HL-60 (cell line): ENCODE results near the gene LOXL1.

Experiments used
- DNase-seq, 2 experiments: peaks; one replicate each; pipeline ENCODE4 v3.0.0-alpha.2; 2010 to 2020; ENCODE audit warnings: low read depth in 1 of 2, low spot score in 1 of 2
- H3K27ac ChIP-seq: fragments of 250-450 bp; sonication (Bioruptor Pico); replicated peaks from 2 replicates; pipeline ENCODE4 v1.5.1; 2020; ENCODE audit warnings: mild to moderate bottlenecking, moderate library complexity
- H3K27me3 ChIP-seq: fragments of 250-450 bp; sonication (Bioruptor Pico); 2 replicates; pipeline ENCODE4 v1.5.1; 2021; ENCODE audit warnings: mild to moderate bottlenecking, moderate library complexity; ENCODE audit not compliant: insufficient read depth, poor library complexity, severe bottlenecking
- H3K4me3 ChIP-seq: replicated peaks from 2 replicates; pipeline ENCODE4 v1.5.1; 2011; ENCODE audit warnings: mild to moderate bottlenecking, control low read depth, low read length; ENCODE audit not compliant: insufficient read depth
- CTCF ChIP-seq: IDR thresholded peaks from one replicate; pipeline ENCODE4 v1.5.1; 2011; ENCODE audit warnings: low read length, control low read depth, inconsistent platforms; ENCODE audit not compliant: insufficient read depth
- GABPA ChIP-seq: IDR thresholded peaks from 2 replicates; pipeline ENCODE4 v1.6.1; 2012; ENCODE audit warnings: low read depth
- POLR2AphosphoS5 ChIP-seq: IDR thresholded peaks from 2 replicates; pipeline ENCODE4 v1.6.1; 2012; ENCODE audit warnings: low read depth
- REST ChIP-seq: IDR thresholded peaks from 2 replicates; pipeline ENCODE4 v1.6.1; 2012; ENCODE audit warnings: low read depth; ENCODE audit not compliant: insufficient replicate concordance
- SPI1 ChIP-seq: IDR thresholded peaks from 2 replicates; pipeline ENCODE4 v1.6.1; 2012; ENCODE audit warnings: low read depth, mild to moderate bottlenecking, borderline replicate concordance

The LOXL1 gene

GRCh38 chr15:73965758-73966113 is 39.5 kb downstream of the LOXL1 start:
- TF ChIP-seq SPI1 (no peak), GABPA (no peak), POLR2AphosphoS5 (no peak), REST (no peak), CTCF (no peak)
- no peak for DNase-seq
- Histone ChIP-seq H3K27me3 (peaks cover 3% of the 10 kb centered on the region), H3K27ac (no peak overlapping the region), H3K4me3 (no peak overlapping the region)

GRCh38 chr15:73968461-73968860 is 42.2 kb downstream of the LOXL1 start:
- Histone ChIP-seq H3K27me3 (no peaks in the 10 kb centered on the region), H3K27ac (no peak overlapping the region), H3K4me3 (no peak overlapping the region)
- TF ChIP-seq POLR2AphosphoS5 (no peak), REST (no peak), GABPA (no peak), CTCF (no peak), SPI1 (no peak)
- no peak for DNase-seq

GRCh38 chr15:73969151-73969759 is 43.0 kb downstream of the LOXL1 start:
- no peak for DNase-seq

More at GRCh38 chr15:73969151-73969759, 43.0 kb downstream of the LOXL1 start:
- Histone ChIP-seq H3K27me3 (no peaks in the 10 kb centered on the region), H3K27ac (no peak overlapping the region), H3K4me3 (no peak overlapping the region)
- no peak for TF ChIP-seq REST
- TF ChIP-seq CTCF = no peak
- no peak for TF ChIP-seq SPI1
- TF ChIP-seq POLR2AphosphoS5 = no peak
- no peak for TF ChIP-seq GABPA
